Measurements from ENCODE around the gene TMEM107. TPM values are rescaled to one million over a fixed set of nuclear protein-coding genes. Genes with fewer than 3 reads are reported as not detected.
"Not testable (repeated sequence)": the region's sequence is repeated elsewhere in the genome, so short reads cannot be mapped to it uniquely, and the experiment has no call there.

TMEM107 gene
- total RNA-seq, 1 donor from 2014 or later: 7.1 TPM

GRCh38 chr17:8192070-8192815 lies 16.1 kb upstream of the TMEM107 start:
- intact Hi-C loops (cut with DNase I): no loop called here
- peak; percentile 55 for ATAC-seq (ENCODE audit: poor library complexity)
- peak; percentile 85 for DNase-seq

GRCh38 chr17:8190506-8190905 lies 14.3 kb upstream of the TMEM107 start:
- ATAC-seq (ENCODE audit: poor library complexity) (no peak), DNase-seq (peak; percentile 34)
- intact Hi-C loops (cut with DNase I): no loop called here

GRCh38 chr17:8189711-8190477 lies 13.7 kb upstream of the TMEM107 start, which contains the start of gene BORCS6:
Gene BORCS6 (minus strand): TSS chr17:8190180. CDS start chr17:8190140, 40 bp downstream.
- peak; percentile 68 for ATAC-seq (ENCODE audit: poor library complexity)
- DNase-seq: peak; percentile 98
- intact Hi-C loops (cut with DNase I): no loop called here

GRCh38 chr17:8189041-8189710 lies 13.0 kb upstream of the TMEM107 start:
- ATAC-seq (ENCODE audit: poor library complexity): no peak
- intact Hi-C loops (cut with DNase I): no loop called here
- peak; percentile 50 for DNase-seq

- intact Hi-C loops (cut with DNase I): no loop called here
- ATAC-seq (ENCODE audit: poor library complexity): no peak
- peak; percentile 42 for DNase-seq
These were observed 12.2 kb upstream of the TMEM107 start for GRCh38 chr17:8188263-8188839.

- intact Hi-C loops (cut with DNase I): loop anchor here (2.0 kb wide), 2 partner anchors 33 to 69 kb away; partner anchors contain the start of gene ALOXE3
- peak; percentile 64 for ATAC-seq (ENCODE audit: poor library complexity)
- DNase-seq: peak; percentile 93
These were observed 11.5 kb upstream of the TMEM107 start for GRCh38 chr17:8187517-8188262.

- intact Hi-C loops (cut with DNase I): loop anchor here (2.0 kb wide), 2 partner anchors 34 to 68 kb away; partner anchors contain the start of gene ALOXE3
- DNase-seq (peak; percentile 94), ATAC-seq (ENCODE audit: poor library complexity) (peak; percentile 70)
These were observed 10.8 kb upstream of the TMEM107 start for GRCh38 chr17:8186787-8187516.

GRCh38 chr17:8186446-8186786 lies 10.2 kb upstream of the TMEM107 start:
- peak; percentile 0 for ATAC-seq (ENCODE audit: poor library complexity)
- intact Hi-C loops (cut with DNase I): loop anchor here (2.0 kb wide), 2 partner anchors 34 to 68 kb away; partner anchors contain the start of gene ALOXE3
- no peak for DNase-seq

- intact Hi-C loops (cut with DNase I): loop anchor here (2.0 kb wide), 2 partner anchors 35 to 67 kb away; partner anchors contain the start of gene ALOXE3
- peak; percentile 60 for ATAC-seq (ENCODE audit: poor library complexity)
- DNase-seq: peak; percentile 92
These were observed 9.6 kb upstream of the TMEM107 start for GRCh38 chr17:8185582-8186445.

GRCh38 chr17:8176998-8177731 lies 985 bp upstream of the TMEM107 start:
- DNase-seq (peak; percentile 17), ATAC-seq (ENCODE audit: poor library complexity) (no peak)
- intact Hi-C loops (cut with DNase I): no loop called here

- peak; percentile 1 for ATAC-seq (ENCODE audit: poor library complexity)
- intact Hi-C loops (cut with DNase I): no loop called here
- DNase-seq: peak; percentile 55
These were observed 384 bp downstream of the TMEM107 start for GRCh38 chr17:8175795-8176196.

- ATAC-seq (ENCODE audit: poor library complexity) (no peak), DNase-seq (peak; percentile 14)
- intact Hi-C loops (cut with DNase I): no loop called here
These were observed 2.3 kb downstream of the TMEM107 start for GRCh38 chr17:8173871-8174322.

- ATAC-seq (ENCODE audit: poor library complexity) (peak; percentile 90), DNase-seq (peak; percentile 80)
- intact Hi-C loops (cut with DNase I): no loop called here
These were observed 2.9 kb downstream of the TMEM107 start for GRCh38 chr17:8173056-8173870.

- ATAC-seq (ENCODE audit: poor library complexity); intact Hi-C loops (cut with DNase I): not testable (repeated sequence)
- DNase-seq: peak; percentile 20
These were observed 6.0 kb downstream of the TMEM107 start for GRCh38 chr17:8170186-8170585.

GRCh38 chr17:8167526-8167925 lies 8.7 kb downstream of the TMEM107 start:
- intact Hi-C loops (cut with DNase I): no loop called here

More at GRCh38 chr17:8167526-8167925, 8.7 kb downstream of the TMEM107 start:
- DNase-seq (no peak), ATAC-seq (ENCODE audit: poor library complexity) (no peak)
